Gastroesophageal sphincter (tissue), 4 donors: ENCODE results near the gene ADH5. TPM values are rescaled to one million over a fixed set of nuclear protein-coding genes. Genes with fewer than 3 reads are reported as not detected.

ENCODE experiments used
- ATAC-seq: fragments of 150-250 bp; one replicate; pipeline ENCODE4 v1.9.1; 2016; ENCODE audit warnings: mild to moderate bottlenecking, moderate library complexity
- H3K27ac ChIP-seq, 4 donors: fragments of 200-600 bp; sonication (generic) in 3 of 4; 1 replicate in 3 of 4; 2 replicates in 1 of 4; pipeline ENCODE4 v1.5.1; 2016 to 2019
- H3K27me3 ChIP-seq: fragments of 200-600 bp; sonication (generic); one replicate; pipeline ENCODE4 v1.5.1; 2019
- H3K36me3 ChIP-seq, 2 donors: fragments of 200-600 bp; sonication (generic); one replicate each; pipeline ENCODE4 v1.5.1; 2019; ENCODE audit warnings: control low read depth in 1 of 2
- H3K4me1 ChIP-seq, 3 donors: fragments of 200-600 bp; sonication (generic); 1 replicate in 2 of 3; 2 replicates in 1 of 3; pipeline ENCODE4 v1.5.1; 2016 to 2019; ENCODE audit warnings: control low read depth in 2 of 3
- H3K4me3 ChIP-seq, 2 donors: fragments of 200-600 bp; sonication (generic); one replicate each; pipeline ENCODE4 v1.5.1; 2019; ENCODE audit warnings: mild to moderate bottlenecking in 1 of 2, moderate library complexity in 1 of 2
- H3K9me3 ChIP-seq, 3 donors: fragments of 200-600 bp; sonication (generic); one replicate each; pipeline ENCODE4 v1.5.1; 2017 to 2019; ENCODE audit warnings: control low read depth in 2 of 3
- EP300 ChIP-seq: sonication (generic); formaldehyde crosslinking; IDR thresholded peaks from one replicate; pipeline ENCODE4 v1.6.1; 2017; ENCODE audit warnings: antibody characterized with exemption, mild to moderate bottlenecking
- POLR2A ChIP-seq, 2 donors: fragments of 450-650 bp; IDR thresholded peaks; one replicate each; pipeline ENCODE4 v1.6.1; 2017; ENCODE audit warnings: antibody characterized with exemption in 2 of 2, mild to moderate bottlenecking in 2 of 2, moderate library complexity in 1 of 2
- POLR2AphosphoS5 ChIP-seq: sonication (generic); formaldehyde crosslinking; IDR thresholded peaks from one replicate; pipeline ENCODE4 v1.6.1; 2017; ENCODE audit warnings: antibody characterized with exemption
- WGBS, 2 donors: methylation state at CpG; one replicate each; pipeline ENCODE4 v1.1.5; 2018; ENCODE audit warnings: low coverage in 1 of 2; 5-methylcytosine and 5-hydroxymethylcytosine counted together
- total RNA-seq, 4 donors: library from RNA; depleted of rRNA; stranded (reverse); fragments of >200 nt; gene quantifications; one replicate each; pipeline ENCODE4 v1.1.0, GENCODE V29; 2016
- TF ChIP-seq, protein P1 (sequence below), 4 experiments: fragments of 200-600 bp in 2 of 4; fragments of 450-650 bp in 2 of 4; sonication (generic) in 1 of 4; IDR thresholded peaks; one replicate each; pipeline ENCODE4 v1.5.1; 2017 to 2019; ENCODE audit warnings: antibody characterized with exemption in 4 of 4, mild to moderate bottlenecking in 2 of 4, moderate library complexity in 2 of 4

The ADH5 gene
- total RNA-seq, 4 donors from 2014 or later, result 299 to 529 (median 465) TPM

DNA sequence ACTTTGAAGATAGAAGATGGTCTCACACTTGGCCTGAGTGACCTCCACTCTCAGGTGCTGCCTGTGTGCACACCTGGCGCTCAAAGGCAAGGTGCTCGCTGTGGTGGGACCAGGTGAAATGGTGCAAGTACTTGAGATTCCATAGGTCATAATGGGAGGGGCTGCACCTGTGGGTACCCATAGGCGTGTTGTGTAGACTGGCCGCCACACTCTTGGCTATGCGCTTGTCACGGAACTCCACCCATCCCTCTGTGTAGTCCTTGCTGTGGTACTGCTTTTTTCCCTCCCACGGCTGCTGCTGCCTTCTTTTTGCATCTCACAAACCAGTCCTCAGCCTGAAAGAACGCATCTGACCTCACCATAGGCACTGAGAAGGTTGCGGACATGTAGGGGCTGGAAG, 66.0 kb downstream of the ADH5 start:
- Histone ChIP-seq H3K4me3 (no peak overlapping the region), H3K27ac (no peak overlapping the region), H3K4me1 (peaks cover 0 to 13% (median 0%) of the 10 kb centered on the region in 3 donors), H3K27me3 (no peaks in the 10 kb centered on the region), H3K36me3 (peaks cover 0 to 12% of the 10 kb centered on the region in 2 donors), H3K9me3 (peaks cover 0 to 7% (median 4%) of the 10 kb centered on the region in 3 donors)
- 65% methylated on average over 4 of the region's 9 CpGs; no CpG with 5 or more reads in 1 of the 2 donors for WGBS, 2 donors
- no peak for ATAC-seq
- no peak for TF ChIP-seq POLR2AphosphoS5
- TF ChIP-seq, protein P1, sequence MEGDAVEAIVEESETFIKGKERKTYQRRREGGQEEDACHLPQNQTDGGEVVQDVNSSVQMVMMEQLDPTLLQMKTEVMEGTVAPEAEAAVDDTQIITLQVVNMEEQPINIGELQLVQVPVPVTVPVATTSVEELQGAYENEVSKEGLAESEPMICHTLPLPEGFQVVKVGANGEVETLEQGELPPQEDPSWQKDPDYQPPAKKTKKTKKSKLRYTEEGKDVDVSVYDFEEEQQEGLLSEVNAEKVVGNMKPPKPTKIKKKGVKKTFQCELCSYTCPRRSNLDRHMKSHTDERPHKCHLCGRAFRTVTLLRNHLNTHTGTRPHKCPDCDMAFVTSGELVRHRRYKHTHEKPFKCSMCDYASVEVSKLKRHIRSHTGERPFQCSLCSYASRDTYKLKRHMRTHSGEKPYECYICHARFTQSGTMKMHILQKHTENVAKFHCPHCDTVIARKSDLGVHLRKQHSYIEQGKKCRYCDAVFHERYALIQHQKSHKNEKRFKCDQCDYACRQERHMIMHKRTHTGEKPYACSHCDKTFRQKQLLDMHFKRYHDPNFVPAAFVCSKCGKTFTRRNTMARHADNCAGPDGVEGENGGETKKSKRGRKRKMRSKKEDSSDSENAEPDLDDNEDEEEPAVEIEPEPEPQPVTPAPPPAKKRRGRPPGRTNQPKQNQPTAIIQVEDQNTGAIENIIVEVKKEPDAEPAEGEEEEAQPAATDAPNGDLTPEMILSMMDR (IDR thresholded peaks at IDR 0.05), result no peak
- no peak for TF ChIP-seq EP300
- TF ChIP-seq POLR2A (IDR thresholded peaks at IDR 0.05), result no peak

DNA sequence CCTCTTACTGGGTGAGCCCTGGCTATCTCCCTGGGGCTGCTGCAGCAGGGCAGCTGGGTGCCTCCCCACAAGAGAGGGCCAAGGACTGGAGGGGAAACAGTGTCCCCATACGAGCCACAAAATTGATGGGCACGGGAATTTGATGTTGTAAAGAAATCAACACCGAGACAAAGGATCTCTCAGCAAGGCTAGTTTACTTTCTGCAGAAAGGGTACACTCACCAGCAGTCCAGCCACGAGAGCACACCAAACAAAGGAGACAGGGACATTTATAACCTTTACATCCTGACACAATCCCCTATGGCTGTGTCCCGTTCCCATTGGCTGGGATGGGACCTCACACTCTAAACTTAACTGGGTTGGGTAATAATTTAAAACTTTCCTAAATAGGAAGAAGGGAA, 67.2 kb downstream of the ADH5 start:
- no peak for ATAC-seq
- TF ChIP-seq POLR2AphosphoS5, result no peak
- TF ChIP-seq, protein P1 (IDR thresholded peaks at IDR 0.05), result no peak
- no peak for TF ChIP-seq POLR2A (IDR thresholded peaks at IDR 0.05)
- Histone ChIP-seq H3K4me3 (no peak overlapping the region), H3K36me3 (peaks cover 0 to 12% of the 10 kb centered on the region in 2 donors), H3K9me3 (peaks cover 0 to 7% (median 4%) of the 10 kb centered on the region in 3 donors), H3K4me1 (peaks cover 0 to 10% (median 0%) of the 10 kb centered on the region in 3 donors), H3K27me3 (no peaks in the 10 kb centered on the region), H3K27ac (no peak overlapping the region)
- 100% methylated on average over 1 to 2 of the region's 5 CpGs for WGBS, 2 donors

Other genes with a start within 250 kb of the ADH5 start
- gene EIF4E, start 159.7 kb downstream of the ADH5 start, total RNA-seq, result 100 to 1,000 TPM in 2 of 4 donors, 10 to 100 TPM in 2; 68.3 to 112 (median 97.5) TPM
- gene METAP1, start 93.1 kb downstream of the ADH5 start, total RNA-seq, result 10 to 100 TPM; 37.9 to 87.6 (median 45.9) TPM
- 10 to 100 TPM in 1 of 4 donors, 1 to 10 TPM in 3; 1.1 to 10.9 (median 4.1) TPM for gene ADH4, start 55.5 kb upstream of the ADH5 start, total RNA-seq
- gene ADH6, start 130.5 kb upstream of the ADH5 start, total RNA-seq, result under 1 TPM in 1 of 4 donors, not detected in 3; 0.19 TPM
- gene ADH1A, start 202.2 kb upstream of the ADH5 start, total RNA-seq, result 1 to 10 TPM in 1 of 4 donors, under 1 TPM in 1, not detected in 2; 0.54 to 1.4 TPM
- 100 to 1,000 TPM; 224 to 714 (median 463) TPM for gene ADH1B, start 232.6 kb upstream of the ADH5 start, total RNA-seq